ENCODE measurements around the gene GCDH. TPM values are rescaled to one million over a fixed set of nuclear protein-coding genes. Genes with fewer than 3 reads are reported as not detected.
"Not testable (repeated sequence)": the region's sequence is repeated elsewhere in the genome, so short reads cannot be mapped to it uniquely, and the experiment has no call there.

Gene GCDH
- total RNA-seq, 1 donor from 2014 or later = 17.9 TPM

- DNase-seq (ENCODE audit: low spot score in 2 of 2) (no peak), FAIRE-seq (no peak)
Measured at GRCh38 chr19:12872255-12872654, 18.7 kb upstream of the GCDH start.

- DNase-seq (ENCODE audit: low spot score in 2 of 2) (peak in 1 of 2 donors; percentile 68), FAIRE-seq (no peak)
Measured at GRCh38 chr19:12872941-12873890, 17.7 kb upstream of the GCDH start.

- FAIRE-seq (no peak), DNase-seq (ENCODE audit: low spot score in 2 of 2) (no peak)
Measured at GRCh38 chr19:12873891-12874745, 16.8 kb upstream of the GCDH start.

GRCh38 chr19:12875086-12875485 is 15.9 kb upstream of the GCDH start:
- FAIRE-seq (no peak), DNase-seq (ENCODE audit: low spot score in 2 of 2) (no peak)

GRCh38 chr19:12880551-12881171 is 10.3 kb upstream of the GCDH start:
- FAIRE-seq = no peak
- DNase-seq (ENCODE audit: low spot score in 2 of 2) = no peak

- no peak for FAIRE-seq
- DNase-seq (ENCODE audit: low spot score in 2 of 2) = peak; percentile 84 to 96
Measured at GRCh38 chr19:12881172-12881808, 9.7 kb upstream of the GCDH start, which contains the start of gene DNASE2. DNASE2 (minus strand) TSS chr19:12881449; CDS start chr19:12881375, 74 bp downstream.

GRCh38 chr19:12882589-12882988 is 8.4 kb upstream of the GCDH start:
- FAIRE-seq = no peak

GRCh38 chr19:12884202-12884601 is 6.8 kb upstream of the GCDH start:
- DNase-seq (ENCODE audit: low spot score in 2 of 2) (no peak), FAIRE-seq (no peak)

More at GRCh38 chr19:12882589-12882988, 8.4 kb upstream of the GCDH start:
- no peak for DNase-seq (ENCODE audit: low spot score in 2 of 2)

GRCh38 chr19:12884627-12884925 is 6.4 kb upstream of the GCDH start:
- DNase-seq (ENCODE audit: low spot score in 2 of 2) (no peak), FAIRE-seq (no peak)

- peak in 1 of 2 donors; percentile 74 for DNase-seq (ENCODE audit: low spot score in 2 of 2)
- FAIRE-seq = no peak
Measured at GRCh38 chr19:12884926-12885748, 5.8 kb upstream of the GCDH start.

- no peak for DNase-seq (ENCODE audit: low spot score in 2 of 2)
- no peak for FAIRE-seq
Measured at GRCh38 chr19:12885749-12886650, 5.0 kb upstream of the GCDH start.

GRCh38 chr19:12886651-12886968 is 4.3 kb upstream of the GCDH start:
- FAIRE-seq = no peak

GRCh38 chr19:12886969-12887747 is 3.8 kb upstream of the GCDH start, which contains the start of gene KLF1:
KLF1 (minus strand) TSS chr19:12887201; CDS start chr19:12887140, 61 bp downstream.
- DNase-seq (ENCODE audit: low spot score in 2 of 2) (no peak), FAIRE-seq (no peak)

More at GRCh38 chr19:12886651-12886968, 4.3 kb upstream of the GCDH start:
- no peak for DNase-seq (ENCODE audit: low spot score in 2 of 2)

- FAIRE-seq (no peak), DNase-seq (ENCODE audit: low spot score in 2 of 2) (no peak)
Measured at GRCh38 chr19:12888006-12888603, 2.9 kb upstream of the GCDH start.

GRCh38 chr19:12890299-12890786 is 617 bp upstream of the GCDH start:
- DNase-seq (ENCODE audit: low spot score in 2 of 2); FAIRE-seq: not testable (repeated sequence)

- no peak for FAIRE-seq
Measured at GRCh38 chr19:12891553-12892021, 627 bp downstream of the GCDH start.

GRCh38 chr19:12893582-12893981 is 2.6 kb downstream of the GCDH start:
- FAIRE-seq = no peak
- no peak for DNase-seq (ENCODE audit: low spot score in 2 of 2)

More at GRCh38 chr19:12891553-12892021, 627 bp downstream of the GCDH start:
- no peak for DNase-seq (ENCODE audit: low spot score in 2 of 2)
